Measurements from ENCODE around the gene SH2D2A. TPM values are rescaled to one million over a fixed set of nuclear protein-coding genes. Genes with fewer than 3 reads are reported as not detected.

SH2D2A gene
- 2.2 TPM for total RNA-seq
- long read RNA-seq, partial matches to known transcripts, result 0 of 1 reads
- long read RNA-seq, other reads (novel, unspliced or antisense), result 0 of 1 reads

DNA sequence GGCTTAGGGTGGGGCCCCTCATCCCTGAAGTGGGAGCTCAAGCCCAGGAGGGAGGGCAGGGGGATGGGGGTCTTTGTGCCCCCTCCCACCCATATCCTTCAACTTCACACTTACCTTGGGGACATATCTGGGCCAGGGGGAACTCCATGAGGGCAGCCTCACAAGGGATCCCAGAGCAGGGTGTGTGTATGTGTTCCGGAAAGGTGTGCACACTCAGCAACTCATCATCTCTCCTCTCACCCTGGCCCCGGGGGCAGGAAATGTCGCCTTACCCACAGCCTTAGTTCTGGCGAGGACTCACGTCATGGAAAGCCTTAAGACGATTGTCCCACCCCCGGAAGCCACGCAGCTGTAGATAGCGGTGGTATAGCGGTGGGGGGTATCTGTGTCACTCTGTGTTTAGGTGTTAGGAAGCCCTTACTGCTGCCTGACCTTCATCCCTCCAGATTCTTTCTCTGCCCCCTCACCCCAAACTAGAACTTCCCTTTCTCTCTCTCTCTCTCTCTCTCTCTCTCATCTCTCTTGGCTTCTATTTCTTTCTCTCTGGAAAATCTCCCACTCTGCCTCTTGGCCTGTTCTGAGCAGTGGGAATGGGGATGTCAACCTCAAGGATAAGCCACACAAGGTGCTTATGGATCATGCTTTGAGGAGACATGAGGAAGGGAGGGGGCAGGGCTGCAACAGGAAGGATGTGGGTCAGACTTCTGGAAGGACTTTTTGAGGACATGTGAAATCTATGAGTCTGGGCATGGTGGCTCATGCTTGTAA is at the start of gene SH2D2A:
TSS of gene SH2D2A (minus strand) at position 288 of the 768 bp plus-strand sequence. CDS start at position 148, 140 bp downstream.
- ATAC-seq (peak; percentile 35), DNase-seq (ENCODE audit: missing footprints) (peak; percentile 83)
- intact Hi-C loops (cut with DNase I), result no loop called here

DNA sequence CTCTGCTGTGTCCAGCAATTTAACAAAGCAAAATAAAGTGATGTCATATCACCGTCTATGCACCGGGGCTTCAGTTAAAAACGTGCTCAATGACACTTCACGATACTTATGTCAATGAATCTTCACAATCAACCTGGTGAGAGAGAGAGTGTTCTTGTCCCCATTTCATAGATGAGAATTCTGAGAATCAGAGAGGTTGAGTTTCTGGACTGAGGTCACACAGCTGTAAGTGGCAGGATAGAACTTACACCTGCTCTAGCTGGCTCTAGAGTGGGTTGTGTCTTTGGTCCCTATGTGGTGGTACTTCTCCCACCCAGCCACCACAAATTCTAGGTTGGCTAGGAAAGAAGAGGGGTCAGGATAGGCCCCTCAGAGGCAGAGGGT is 49.2 kb upstream of the SH2D2A start:
- ATAC-seq (no peak), DNase-seq (ENCODE audit: missing footprints) (no peak)
- intact Hi-C loops (cut with DNase I), result no loop called here

DNA sequence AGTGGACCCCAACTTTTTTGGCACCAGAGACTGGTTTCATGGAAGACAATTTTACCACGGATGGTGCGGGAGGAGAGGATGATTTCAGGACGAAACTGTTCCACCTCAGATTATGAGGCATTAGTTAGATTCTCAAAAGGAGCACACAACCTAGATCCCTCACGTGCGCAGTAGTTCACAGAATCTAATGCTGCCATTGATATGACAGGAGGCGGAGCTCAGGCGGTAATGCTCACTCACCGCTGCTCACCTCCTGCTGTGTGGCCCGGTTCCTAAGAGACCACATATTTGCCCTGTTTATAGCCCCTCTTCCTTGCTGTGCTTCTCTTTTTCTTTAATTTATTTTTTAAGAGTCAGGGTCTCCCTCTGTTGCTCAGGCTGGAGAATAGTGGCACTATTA is 48.6 kb upstream of the SH2D2A start:
- intact Hi-C loops (cut with DNase I), result no loop called here
- DNase-seq (ENCODE audit: missing footprints), result peak; percentile 11
- ATAC-seq, result no peak

DNA sequence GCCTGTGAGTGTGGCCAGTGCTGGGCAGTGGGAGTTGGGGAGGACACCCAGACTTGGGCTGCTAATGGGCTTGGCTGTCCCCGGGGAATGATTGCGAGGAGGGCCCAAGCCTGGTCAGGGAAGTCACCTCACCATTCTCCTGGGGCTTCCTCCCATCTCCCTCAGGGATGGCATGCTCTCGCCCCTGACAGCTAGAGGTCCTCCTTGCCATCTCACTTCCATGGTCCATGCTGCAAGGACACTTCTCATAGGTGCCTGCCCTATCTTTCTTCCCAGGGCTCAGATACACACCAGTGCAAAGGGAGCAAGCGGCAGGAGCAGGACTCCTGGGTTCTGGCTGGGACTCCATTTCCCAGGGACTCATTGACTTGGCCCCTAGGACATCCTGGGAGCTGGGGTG is 48.1 kb upstream of the SH2D2A start:
- ATAC-seq (no peak), DNase-seq (ENCODE audit: missing footprints) (no peak)
- intact Hi-C loops (cut with DNase I), result no loop called here

DNA sequence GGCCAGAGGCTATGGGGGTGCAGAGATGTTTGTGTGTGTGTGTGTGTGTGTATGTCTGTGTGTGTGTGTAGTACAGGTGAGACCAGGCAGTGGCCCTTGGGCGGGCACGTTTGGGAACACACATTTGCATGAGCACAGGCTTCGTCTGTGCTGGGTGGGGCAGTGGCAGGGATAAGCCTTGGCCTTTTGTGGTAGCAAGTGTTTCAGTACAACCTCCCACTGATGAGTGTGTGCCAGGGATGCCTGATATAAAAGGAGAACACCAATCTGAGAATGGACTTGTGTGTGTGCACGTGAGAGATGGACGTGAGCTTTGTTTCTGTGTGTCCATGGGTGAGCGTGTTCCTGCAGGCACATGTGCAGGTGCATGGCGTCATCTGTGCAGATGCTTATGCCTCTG is 47.0 kb upstream of the SH2D2A start:
- intact Hi-C loops (cut with DNase I), result no loop called here
- DNase-seq (ENCODE audit: missing footprints) (peak; percentile 32), ATAC-seq (no peak)

DNA sequence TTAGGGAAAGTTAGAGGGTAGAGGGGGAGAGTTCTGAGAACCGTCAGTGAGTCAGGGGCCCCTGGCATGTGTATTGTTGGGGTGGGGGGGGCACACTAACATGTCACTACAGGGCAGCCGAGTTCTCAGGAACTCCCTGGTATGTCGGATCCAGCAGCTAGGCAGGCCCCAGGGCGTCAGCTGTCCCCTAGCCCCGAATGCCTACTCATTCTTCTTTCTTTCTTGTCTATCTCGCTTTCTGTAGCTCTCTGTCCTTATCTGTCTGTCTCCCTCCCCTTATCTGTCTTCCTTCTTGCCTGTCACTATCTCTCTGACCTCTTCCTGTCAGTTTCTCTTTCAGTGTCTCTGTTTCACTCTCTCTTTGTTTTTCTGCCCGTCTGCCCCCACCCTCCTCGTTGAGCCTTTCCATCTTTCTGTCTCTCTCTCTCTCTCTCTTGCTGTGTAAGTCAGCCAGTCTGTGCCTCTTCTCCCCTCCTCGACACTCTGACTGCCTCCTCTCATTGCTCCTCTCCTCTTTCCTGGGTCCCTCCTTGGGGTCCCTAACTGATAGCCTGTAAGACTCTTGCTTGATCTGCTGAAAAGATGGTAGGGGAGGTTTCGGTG is 46.5 kb upstream of the SH2D2A start:
- intact Hi-C loops (cut with DNase I), result no loop called here
- peak; percentile 15 for DNase-seq (ENCODE audit: missing footprints)
- no peak for ATAC-seq

DNA sequence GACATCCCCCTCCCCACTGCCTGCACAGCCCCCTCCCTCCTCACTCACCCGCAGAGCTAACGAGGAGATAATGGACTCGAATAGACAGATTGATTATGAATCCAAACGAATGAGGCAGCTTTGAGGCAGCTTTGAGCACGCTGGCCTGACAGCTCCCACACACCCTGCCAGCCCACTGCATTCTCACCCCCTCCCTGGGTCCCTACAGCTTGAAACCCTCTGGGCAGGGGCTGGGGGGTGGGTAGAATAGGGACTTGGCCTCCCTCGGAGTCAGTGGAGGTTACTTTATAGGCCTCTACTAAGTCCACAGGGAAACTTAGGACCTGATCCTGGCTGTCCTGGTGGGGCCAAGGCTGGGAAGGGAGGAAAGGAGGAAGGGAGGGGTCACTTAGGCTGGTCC is 45.9 kb upstream of the SH2D2A start:
- ATAC-seq, result no peak
- intact Hi-C loops (cut with DNase I), result no loop called here
- DNase-seq (ENCODE audit: missing footprints), result no peak

DNA sequence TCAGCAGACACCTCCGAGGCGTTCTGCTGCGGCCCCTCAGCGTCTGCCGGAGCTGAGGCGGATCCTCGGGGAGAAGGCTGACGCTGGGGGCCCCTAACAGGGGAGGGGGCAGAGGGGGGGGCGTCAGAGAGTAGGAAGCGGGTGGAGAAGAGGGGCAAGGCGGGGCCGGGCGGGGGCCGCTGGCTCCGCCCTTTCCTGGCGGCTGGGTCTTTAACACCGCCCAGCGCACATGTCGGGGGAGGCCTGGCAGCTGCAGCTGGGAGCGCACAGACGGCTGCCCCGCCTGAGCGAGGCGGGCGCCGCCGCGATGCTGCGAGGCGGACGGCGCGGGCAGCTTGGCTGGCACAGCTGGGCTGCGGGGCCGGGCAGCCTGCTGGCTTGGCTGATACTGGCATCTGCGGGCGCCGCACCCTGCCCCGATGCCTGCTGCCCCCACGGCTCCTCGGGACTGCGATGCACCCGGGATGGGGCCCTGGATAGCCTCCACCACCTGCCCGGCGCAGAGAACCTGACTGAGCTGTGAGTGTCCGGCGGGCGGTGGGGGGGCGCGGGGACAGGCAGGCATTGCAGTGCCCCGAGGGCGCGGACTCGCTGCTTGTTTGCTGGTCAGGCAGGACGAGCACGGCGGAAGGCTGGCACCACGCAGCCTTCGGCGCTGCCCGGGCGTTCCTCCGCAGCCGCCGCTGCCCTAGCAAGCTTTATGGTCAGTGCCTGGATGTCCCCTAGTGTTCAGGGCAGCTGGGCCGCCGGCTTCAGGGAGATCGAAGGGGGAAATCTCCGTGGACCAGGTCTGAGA is 44.2 kb upstream of the SH2D2A start, which contains the start of gene NTRK1:
TSS of gene NTRK1 (plus strand) at position 238 of the 796 bp plus-strand sequence. CDS start at position 308, 70 bp downstream.
- ATAC-seq, result peak; percentile 51
- DNase-seq (ENCODE audit: missing footprints), result peak; percentile 65
- intact Hi-C loops (cut with DNase I), result loop anchor here (1.0 to 2.0 kb wide), 2 partner anchors 22 to 64 kb away; no protein-coding TSS in a partner anchor

DNA sequence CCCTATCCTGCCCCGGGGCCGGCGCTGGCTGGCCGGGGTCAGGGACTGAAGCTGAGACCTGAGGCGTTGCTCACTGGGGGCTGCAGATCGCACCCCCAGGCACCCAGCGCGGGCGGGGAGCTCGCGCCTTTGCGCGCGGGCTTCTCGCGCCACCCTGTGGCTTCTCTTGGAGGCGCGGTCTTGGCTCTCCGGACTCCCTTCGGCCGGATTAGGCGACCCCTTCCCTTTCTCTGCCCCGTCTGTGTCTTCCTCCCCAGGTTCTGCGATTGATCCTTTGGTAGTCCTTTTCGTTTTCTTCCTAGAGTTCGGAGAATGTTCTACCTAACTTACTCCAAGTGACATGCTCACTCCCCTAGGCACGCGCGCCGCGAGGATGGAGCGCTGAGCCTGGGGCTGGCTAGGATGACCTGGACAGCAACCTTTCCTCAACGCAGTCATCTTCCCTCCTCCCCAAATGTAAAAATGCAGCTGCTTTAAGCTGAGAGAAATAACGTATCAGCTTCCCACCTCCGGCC is 43.5 kb upstream of the SH2D2A start:
- DNase-seq (ENCODE audit: missing footprints), result peak; percentile 61
- peak; percentile 76 for ATAC-seq
- intact Hi-C loops (cut with DNase I), result loop anchor here (1.0 to 2.0 kb wide), 2 partner anchors 21 to 63 kb away; no protein-coding TSS in a partner anchor

DNA sequence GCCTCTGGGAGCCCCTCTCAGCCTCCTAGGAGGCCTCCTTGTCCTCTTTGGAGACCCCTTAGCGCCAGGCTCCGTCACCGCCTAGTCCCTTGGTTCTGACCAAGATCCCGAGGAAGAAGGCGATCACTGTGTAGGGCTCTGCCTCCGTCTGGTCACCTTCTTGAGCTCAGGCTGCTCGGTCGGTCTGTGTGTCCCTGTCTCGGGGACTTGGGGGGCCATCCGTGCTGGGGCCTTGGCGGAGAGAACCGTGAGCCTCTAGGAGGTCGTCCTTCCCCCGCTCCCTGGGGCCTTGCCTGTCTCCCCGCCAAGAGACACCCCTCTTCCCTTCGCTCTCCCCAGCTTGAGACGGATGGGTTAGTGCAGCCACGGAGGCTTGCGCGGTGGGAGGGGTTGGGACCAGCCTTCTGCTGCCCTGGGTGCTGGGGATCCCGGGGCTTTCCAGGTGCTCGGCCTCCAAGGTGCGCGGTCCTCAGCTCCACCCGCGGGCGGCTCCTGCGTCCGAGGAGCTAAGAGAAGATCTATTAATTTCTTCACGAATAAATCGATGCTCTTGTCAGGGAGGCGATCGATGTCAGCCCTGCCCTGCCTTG is 43.0 kb upstream of the SH2D2A start:
- DNase-seq (ENCODE audit: missing footprints), result peak; percentile 69
- ATAC-seq, result peak; percentile 40
- intact Hi-C loops (cut with DNase I), result loop anchor here (1.0 to 2.0 kb wide), 2 partner anchors 20 to 63 kb away; no protein-coding TSS in a partner anchor

DNA sequence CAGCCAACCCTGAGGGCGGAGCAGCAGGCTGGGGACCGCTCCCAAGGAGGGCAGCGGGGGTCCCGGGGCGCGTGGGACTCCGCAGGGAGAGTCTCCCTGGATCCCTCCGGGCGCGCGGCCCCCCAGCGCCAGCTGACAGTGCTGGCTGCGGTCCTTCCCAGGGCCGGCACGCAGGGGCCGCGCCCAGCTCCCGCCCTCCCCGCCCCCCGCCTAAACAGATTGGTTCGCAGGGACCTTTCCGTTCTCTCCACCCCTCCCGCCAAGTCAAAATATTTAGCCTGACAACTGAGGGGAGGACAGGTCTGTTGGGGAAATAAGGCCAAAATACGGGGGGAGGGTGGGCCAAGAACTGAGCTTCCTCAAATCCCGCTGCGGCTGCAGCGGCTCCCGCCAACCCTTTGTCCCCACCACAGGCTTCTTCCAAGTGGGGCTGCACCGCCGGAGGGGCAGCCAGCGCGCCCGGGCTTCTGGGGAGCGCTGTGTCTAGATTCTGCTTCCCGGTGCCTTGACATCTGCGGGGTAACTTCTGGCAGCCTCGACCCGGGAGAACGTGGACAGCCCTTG is 42.4 kb upstream of the SH2D2A start, which contains the start of gene INSRR:
TSS of gene INSRR (minus strand) at position 159 of the 564 bp plus-strand sequence. CDS start 496 bp downstream, outside the sequence.
- no peak for DNase-seq (ENCODE audit: missing footprints)
- peak; percentile 43 for ATAC-seq
- intact Hi-C loops (cut with DNase I), result no loop called here

DNA sequence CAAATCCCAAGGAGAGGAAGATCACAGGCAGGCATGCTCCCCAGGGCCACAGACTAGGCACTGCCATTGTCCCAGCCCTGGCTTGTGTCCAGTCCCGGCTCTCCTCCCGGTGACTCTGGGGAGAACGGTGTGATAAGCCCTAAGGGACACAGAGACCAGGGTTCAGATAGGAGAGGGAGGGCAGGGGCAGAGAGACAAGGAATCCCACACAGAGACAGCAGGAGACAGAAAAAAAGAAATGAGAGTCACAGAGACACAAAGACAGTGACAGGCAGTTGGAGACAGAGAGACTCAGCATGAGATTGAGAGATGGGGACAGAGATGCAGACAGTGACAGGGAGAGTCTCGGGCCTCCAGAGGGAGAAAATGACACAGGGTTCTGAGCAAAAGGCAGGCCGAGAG is 41.9 kb upstream of the SH2D2A start:
- DNase-seq (ENCODE audit: missing footprints), result no peak
- intact Hi-C loops (cut with DNase I), result no loop called here
- ATAC-seq, result peak; percentile 51

DNA sequence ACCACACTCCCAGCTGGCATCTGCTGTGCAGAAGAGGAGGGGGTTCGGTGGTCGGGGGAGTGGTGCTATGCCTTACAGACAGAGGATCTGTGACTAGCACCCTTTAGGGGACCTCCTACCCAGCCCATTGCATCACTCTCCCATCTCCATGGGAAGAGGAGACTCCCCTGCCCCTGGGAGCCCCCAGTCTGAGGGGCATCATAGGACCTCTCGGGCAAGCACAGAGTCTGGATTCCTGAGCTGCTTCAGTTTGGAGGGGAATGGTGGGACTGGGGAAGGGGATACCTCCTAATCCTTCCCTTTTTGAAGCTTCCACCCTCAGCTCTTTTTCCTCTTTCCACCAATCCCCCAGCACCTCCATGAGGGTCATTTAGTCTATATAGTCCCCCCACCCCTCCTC is 40.9 kb upstream of the SH2D2A start:
- intact Hi-C loops (cut with DNase I), result no loop called here
- no peak for ATAC-seq
- no peak for DNase-seq (ENCODE audit: missing footprints)

DNA sequence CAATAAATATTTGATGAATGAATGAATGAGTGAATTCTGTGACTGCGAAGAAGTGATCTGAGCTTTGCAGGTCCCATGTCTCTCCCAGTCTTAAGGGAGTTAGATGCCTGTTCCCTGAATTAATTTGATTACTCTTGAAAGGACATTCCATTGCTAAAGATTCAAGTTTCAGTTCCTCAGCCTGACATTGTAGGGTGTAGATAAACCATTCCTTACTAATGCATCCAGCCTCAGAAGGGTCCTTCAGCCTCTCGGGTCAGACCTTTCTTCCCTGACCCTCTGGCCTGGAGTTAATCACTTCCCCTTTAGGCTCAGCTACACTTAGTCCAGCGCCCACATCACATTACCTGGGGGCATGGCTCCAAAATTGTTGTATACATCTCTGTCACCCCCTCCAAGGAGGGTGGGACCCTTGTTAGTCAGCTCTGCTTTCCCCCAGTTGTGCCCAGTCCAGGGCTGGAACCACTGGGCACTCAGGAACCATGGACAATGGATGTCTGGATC is 39.7 kb upstream of the SH2D2A start:
- DNase-seq (ENCODE audit: missing footprints) (no peak), ATAC-seq (no peak)
- intact Hi-C loops (cut with DNase I), result no loop called here

DNA sequence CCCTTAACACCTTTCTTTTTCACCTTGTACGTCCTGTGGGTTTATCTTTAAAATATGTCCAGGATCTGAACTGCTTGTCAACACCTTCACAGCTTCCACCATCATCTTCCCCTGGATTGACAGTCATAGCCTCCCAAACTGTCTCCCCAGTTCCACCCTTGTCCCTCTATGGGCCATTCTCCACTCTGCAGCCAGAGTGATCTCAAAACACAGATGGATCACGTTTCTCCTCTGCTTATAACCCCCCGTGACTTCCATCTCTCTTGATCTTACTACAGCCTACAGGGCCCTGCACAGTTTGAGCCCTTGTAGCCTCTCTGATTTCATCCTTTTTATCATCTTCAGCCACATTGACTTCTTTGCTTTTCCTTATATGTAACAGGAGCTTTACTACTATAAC is 38.0 kb upstream of the SH2D2A start:
- intact Hi-C loops (cut with DNase I), result no loop called here
- DNase-seq (ENCODE audit: missing footprints) (no peak), ATAC-seq (no peak)

DNA sequence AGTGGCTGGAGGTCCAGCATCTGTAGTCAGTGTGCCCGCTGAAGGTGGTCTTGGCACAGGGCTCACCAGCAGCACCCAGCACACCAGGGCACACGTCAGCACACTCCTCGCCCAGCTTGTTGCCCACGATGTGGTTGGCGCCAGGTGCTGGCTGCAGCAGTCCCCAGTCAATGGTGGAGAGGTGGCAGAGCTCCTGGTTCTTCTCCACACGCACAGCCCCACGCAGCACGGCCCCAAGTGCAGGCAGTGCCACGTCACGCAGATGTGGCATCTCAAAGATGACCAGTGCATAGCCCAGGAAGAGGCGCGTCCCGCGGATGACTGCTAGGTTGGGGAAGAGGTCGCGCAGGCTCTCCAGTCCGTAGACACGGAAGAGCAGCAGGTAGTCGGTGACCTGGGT is 37.1 kb upstream of the SH2D2A start:
- DNase-seq (ENCODE audit: missing footprints), result no peak
- intact Hi-C loops (cut with DNase I), result no loop called here
- ATAC-seq, result no peak

DNA sequence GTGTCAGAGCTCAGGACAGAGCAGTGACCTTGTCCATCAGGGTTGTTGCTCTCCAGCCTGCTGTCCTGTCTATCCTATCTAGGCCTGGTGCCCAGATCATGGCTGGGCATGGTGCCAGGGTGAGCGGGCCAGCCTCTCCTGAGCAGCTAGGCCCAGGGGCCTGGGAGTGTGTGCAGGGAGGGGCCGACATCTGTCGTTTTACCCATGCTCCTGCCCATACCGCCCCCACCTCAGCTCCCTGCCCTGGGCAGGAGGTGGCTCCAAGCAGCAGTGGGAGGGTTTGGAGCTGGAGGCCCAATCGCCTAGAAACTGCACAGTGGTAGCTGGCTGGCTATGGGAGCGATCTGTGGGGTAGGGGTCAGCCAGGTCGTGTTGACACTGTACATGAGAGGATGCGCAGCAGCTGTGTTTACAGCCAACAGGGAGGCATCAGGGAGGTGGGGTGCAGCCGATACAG is 35.8 kb upstream of the SH2D2A start:
- intact Hi-C loops (cut with DNase I), result no loop called here
- DNase-seq (ENCODE audit: missing footprints), result peak; percentile 87

More for the DNA sequence above, 35.8 kb upstream of the SH2D2A start:
- ATAC-seq, result peak; percentile 91

All from Right ventricle myocardium inferior (tissue), 1 donor.